PC-3 (cell line): ENCODE measurements around the gene CDC42EP2. TPM values are rescaled to one million over a fixed set of nuclear protein-coding genes. Genes with fewer than 3 reads are reported as not detected.

Experiments used
- ATAC-seq: fragments of 200-7000 bp; cut with Tn5 transposase; 2 replicates; pipeline ENCODE4 v1.9.1; 2020; ENCODE audit warnings: mild to moderate bottlenecking, moderate library complexity
- BruUV-seq: library from RNA; stranded (reverse); fragments of 400-500 nt; replicated peaks from 2 replicates; lab custom pipeline; 2021; lab: Mats Ljungman, UMichigan
- CTCF ChIA-PET: fragments of 300-600 bp; sonication (Branson Sonifier 250); formaldehyde crosslinking; loops from one replicate; lab custom pipeline; 2022; ENCODE audit warnings: antibody characterized with exemption; lab: Charles Lee
- POLR2A ChIA-PET: fragments of 300-600 bp; sonication (Branson Sonifier 250); formaldehyde crosslinking; loops from one replicate; lab custom pipeline; 2022; ENCODE audit warnings: antibody characterized with exemption; ENCODE audit not compliant: unreplicated experiment; lab: Charles Lee
- DNase-seq: peaks from one replicate; pipeline ENCODE4 v3.0.0-alpha.2; 2015
- H2AFZ ChIP-seq: fragments of 300-600 bp; sonication (generic); 2 replicates; pipeline ENCODE4 v1.6.0; 2016; ENCODE audit warnings: antibody characterized with exemption, low read length
- H3F3A ChIP-seq: fragments of 300-600 bp; sonication (generic); one replicate; pipeline ENCODE4 v1.6.0; 2017; ENCODE audit warnings: antibody characterized with exemption, low read length, control low read depth, mild to moderate bottlenecking; ENCODE audit not compliant: unreplicated experiment
- H3K27ac ChIP-seq: fragments of 300-600 bp; sonication (generic); 2 replicates; pipeline ENCODE4 v1.5.1; 2016; ENCODE audit warnings: mild to moderate bottlenecking, low read length
- H3K27me3 ChIP-seq: fragments of 300-600 bp; sonication (generic); 2 replicates; pipeline ENCODE4 v1.6.1; 2016; ENCODE audit warnings: low read length, mixed read lengths
- H3K36me3 ChIP-seq: fragments of 300-600 bp; sonication (generic); 2 replicates; pipeline ENCODE4 v1.6.1; 2016; ENCODE audit warnings: low read depth, mixed run types, low read length, mixed read lengths
- H3K4me1 ChIP-seq: fragments of 300-600 bp; sonication (generic); 2 replicates; pipeline ENCODE4 v1.5.1; 2016; ENCODE audit warnings: low read length; ENCODE audit not compliant: insufficient read depth
- H3K4me2 ChIP-seq: fragments of 300-600 bp; sonication (generic); 2 replicates; pipeline ENCODE4 v1.6.0; 2016; ENCODE audit warnings: low read length
- H3K4me3 ChIP-seq: fragments of 300-600 bp; sonication (generic); 2 replicates; pipeline ENCODE4 v1.5.1; 2016; ENCODE audit warnings: mild to moderate bottlenecking, low read length, mixed read lengths
- H3K79me2 ChIP-seq: fragments of 300-600 bp; sonication (generic); 2 replicates; pipeline ENCODE4 v1.6.1; 2017; ENCODE audit warnings: low read length, mixed read lengths
- H3K9ac ChIP-seq: fragments of 300-600 bp; sonication (generic); 2 replicates; pipeline ENCODE4 v1.6.0; 2016; ENCODE audit warnings: mild to moderate bottlenecking, low read length
- H3K9me2 ChIP-seq: fragments of 300-600 bp; sonication (generic); replicated peaks from 2 replicates; pipeline ENCODE4 v1.6.1; 2016; ENCODE audit warnings: mixed run types, low read length, mixed read lengths
- H3K9me3 ChIP-seq: fragments of 300-600 bp; sonication (generic); 2 replicates; pipeline ENCODE4 v1.6.1; 2016; ENCODE audit warnings: low read length, mixed read lengths
- H4K20me1 ChIP-seq: fragments of 300-600 bp; sonication (generic); 2 replicates; pipeline ENCODE4 v1.6.1; 2016; ENCODE audit warnings: low read length, mixed read lengths
- CTCF ChIP-seq: fragments of 300-600 bp; sonication (generic); conservative IDR thresholded peaks from 2 replicates; pipeline ENCODE4 v1.5.1; 2017; ENCODE audit warnings: antibody characterized with exemption, low read depth, mild to moderate bottlenecking, low read length
- EZH2 ChIP-seq: fragments of 300-600 bp; sonication (generic); IDR thresholded peaks from one replicate; pipeline ENCODE4 v1.6.1; 2017; ENCODE audit warnings: antibody characterized with exemption, mild to moderate bottlenecking, low read length; ENCODE audit not compliant: unreplicated experiment
- EZH2phosphoT487 ChIP-seq: fragments of 300-600 bp; sonication (generic); IDR thresholded peaks from 2 replicates; pipeline ENCODE4 v1.6.1; 2018; ENCODE audit warnings: mild to moderate bottlenecking, antibody characterized with exemption, low read length, borderline replicate concordance
- intact Hi-C: fragments of 100-400 bp; cut with micrococcal nuclease; formaldehyde crosslinking; loops from 2 replicates; pipeline ENCODE4 v1.9.0; 2023
- total RNA-seq: library from RNA; depleted of rRNA; stranded (reverse); fragments of >200 nt; gene quantifications from 2 replicates; pipeline ENCODE4 v1.2.3, GENCODE V29; 2014

Gene CDC42EP2
- total RNA-seq, 1 experiment from 2014 or later = 25.7 TPM

DNA sequence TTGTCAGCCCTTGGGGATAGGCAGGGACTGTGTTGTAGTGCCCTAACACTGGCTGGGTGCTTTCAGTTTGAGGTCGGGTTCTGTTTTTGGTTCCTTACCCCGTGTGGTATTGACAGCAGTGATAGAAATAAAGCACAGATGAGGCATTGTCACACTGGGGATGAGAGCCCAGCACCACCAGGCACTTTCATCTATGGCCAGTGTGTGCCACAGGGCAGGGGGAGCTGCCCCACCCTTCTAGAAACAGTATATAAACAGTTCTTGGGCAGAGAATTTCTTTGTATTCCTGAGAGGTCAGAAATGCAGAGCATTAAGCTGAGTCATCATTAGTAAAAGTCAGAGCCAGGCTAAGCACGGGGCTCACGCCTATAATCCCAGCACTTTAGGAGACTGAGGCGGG lies 23.1 kb upstream of the CDC42EP2 start:
- BruUV-seq = no TSS peak
- POLR2A ChIA-PET = interaction anchor here (1.1 kb wide), 1 partner anchor 30 kb away, joined by 3 read pairs; the partner anchor contains the start of gene POLA2
- Histone ChIP-seq H3K79me2 (no peaks in the 10 kb centered on the region), H3K27ac (peak overlapping the region; percentile 63), H3F3A (no peaks in the 10 kb centered on the region), H3K9me2 (no peaks in the 10 kb centered on the region), H3K27me3 (no peaks in the 10 kb centered on the region), H3K4me1 (peaks cover 17% of the 10 kb centered on the region), H3K4me3 (no peak overlapping the region), H3K9ac (peak overlapping the region; percentile 34; the same call in 1 of the 2 replicates), H3K9me3 (no peaks in the 10 kb centered on the region), H4K20me1 (no peaks in the 10 kb centered on the region), H3K36me3 (peaks cover 65% of the 10 kb centered on the region), H3K4me2 (peak overlapping the region; percentile 53), H2AFZ (no peak overlapping the region)
- TF ChIP-seq EZH2 = no peak
- TF ChIP-seq CTCF = no peak
- no peak for TF ChIP-seq EZH2phosphoT487
- ATAC-seq (peak; percentile 78), DNase-seq (peak; percentile 66)
- CTCF ChIA-PET = interaction anchor here (0.8 kb wide), 1 partner anchor 16 kb away, joined by 3 read pairs; no protein-coding TSS in a partner anchor
- intact Hi-C loops = no loop called here

- Histone ChIP-seq H3K27me3 (no peaks in the 10 kb centered on the region), H3K27ac (no peak overlapping the region), H3K9me2 (no peaks in the 10 kb centered on the region), H3K4me3 (no peak overlapping the region), H4K20me1 (no peaks in the 10 kb centered on the region), H3F3A (no peaks in the 10 kb centered on the region), H3K9me3 (no peaks in the 10 kb centered on the region), H3K79me2 (no peaks in the 10 kb centered on the region), H3K9ac (no peak overlapping the region), H3K4me1 (peaks cover 17% of the 10 kb centered on the region), H3K4me2 (no peak overlapping the region), H2AFZ (no peak overlapping the region), H3K36me3 (peaks cover 56% of the 10 kb centered on the region)
- POLR2A ChIA-PET = no interaction called here
- intact Hi-C loops = no loop called here
- ATAC-seq (no peak), DNase-seq (no peak)
- TF ChIP-seq EZH2 = no peak
- no peak for TF ChIP-seq EZH2phosphoT487
- TF ChIP-seq CTCF = no peak
- no TSS peak for BruUV-seq
- CTCF ChIA-PET = no interaction called here
These were observed 21.8 kb upstream of the CDC42EP2 start for GRCh38 chr11:65292890-65293289.

GRCh38 chr11:65293909-65294381 lies 20.7 kb upstream of the CDC42EP2 start:
- H3K79me2 ChIP-seq = no peaks in the 10 kb centered on the region
- peaks cover 59% of the 10 kb centered on the region for H3K36me3 ChIP-seq
- no TSS peak for BruUV-seq
- H3K4me3 ChIP-seq = no peak overlapping the region
- H3K4me2 ChIP-seq = no peak overlapping the region
- CTCF ChIA-PET = interaction anchor here (0.5 kb wide), 1 partner anchor 37 kb away, joined by 6 read pairs; no protein-coding TSS in a partner anchor
- H3K27me3 ChIP-seq = no peaks in the 10 kb centered on the region
- no peaks in the 10 kb centered on the region for H4K20me1 ChIP-seq
- no peak for DNase-seq
- TF ChIP-seq EZH2phosphoT487 (no peak), EZH2 (no peak), CTCF (no peak)
- no peak overlapping the region for H3K9ac ChIP-seq
- H3K9me2 ChIP-seq = no peaks in the 10 kb centered on the region
- H3K4me1 ChIP-seq = peaks cover 17% of the 10 kb centered on the region
- no peak overlapping the region for H3K27ac ChIP-seq
- H3K9me3 ChIP-seq = no peaks in the 10 kb centered on the region
- POLR2A ChIA-PET = interaction anchor here (0.5 kb wide), 1 partner anchor 19 kb away, joined by 31 read pairs; no protein-coding TSS in a partner anchor
- H2AFZ ChIP-seq = no peak overlapping the region
- ATAC-seq = no peak
- intact Hi-C loops = no loop called here
- no peaks in the 10 kb centered on the region for H3F3A ChIP-seq
